Progenitor cell of endocrine pancreas (in vitro differentiated cells): Measurements from ENCODE around the gene STK24. TPM values are rescaled to one million over a fixed set of nuclear protein-coding genes. Genes with fewer than 3 reads are reported as not detected.

Source experiments
- DNase-seq: peaks from one replicate; pipeline ENCODE4 v3.0.0; 2021; ENCODE audit warnings: low spot score; ENCODE audit not compliant: unreplicated experiment
- H3K27ac Mint-ChIP-seq: 2 replicates; pipeline ENCODE4 v1.8.0; 2021; ENCODE audit warnings: mild to moderate bottlenecking, moderate library complexity, mixed read lengths
- H3K27me3 Mint-ChIP-seq: 2 replicates; pipeline ENCODE4 v1.8.0; 2021; ENCODE audit warnings: mixed read lengths
- H3K36me3 Mint-ChIP-seq: 2 replicates; pipeline ENCODE4 v1.8.0; 2022; ENCODE audit warnings: mixed read lengths; ENCODE audit not compliant: insufficient read depth
- H3K4me1 Mint-ChIP-seq: 2 replicates; pipeline ENCODE4 v1.8.0; 2021; ENCODE audit warnings: low read depth, mixed read lengths
- H3K4me3 Mint-ChIP-seq: 2 replicates; pipeline ENCODE4 v1.8.0; 2021; ENCODE audit warnings: low read depth, mild to moderate bottlenecking, moderate library complexity, mixed read lengths
- H3K9me3 Mint-ChIP-seq: 2 replicates; pipeline ENCODE4 v1.8.0; 2021; ENCODE audit warnings: low read depth, mixed read lengths
- CTCF ChIP-seq: fragments of 200-600 bp; sonication (generic); IDR thresholded peaks from one replicate; pipeline ENCODE4 v1.5.0; 2021; ENCODE audit warnings: antibody characterized with exemption, mild to moderate bottlenecking; ENCODE audit not compliant: unreplicated experiment
- total RNA-seq: library from RNA; stranded (reverse); gene quantifications from 2 replicates; pipeline ENCODE4 v1.2.1, GENCODE V29; 2021

STK24 gene
- total RNA-seq, 1 donor from 2014 or later, result 113 TPM

- no peak for TF ChIP-seq CTCF
- no peak for DNase-seq
- H3K9me3 Mint-ChIP-seq, result no peaks in the 10 kb centered on the region
- H3K4me1 Mint-ChIP-seq, result peaks cover 48% of the 10 kb centered on the region
- peak overlapping the region; percentile 48 for H3K4me3 Mint-ChIP-seq
- H3K27ac Mint-ChIP-seq, result peak overlapping the region; percentile 99
- H3K36me3 Mint-ChIP-seq, result peaks cover 2% of the 10 kb centered on the region
- no peaks in the 10 kb centered on the region for H3K27me3 Mint-ChIP-seq
These were observed 93.2 kb downstream of the STK24 start for GRCh38 chr13:98483601-98484288.

GRCh38 chr13:98482476-98483444, 94.1 kb downstream of the STK24 start:
- H3K27ac Mint-ChIP-seq, result peak overlapping the region; percentile 99
- no peaks in the 10 kb centered on the region for H3K27me3 Mint-ChIP-seq
- TF ChIP-seq CTCF, result peak; percentile 12
- H3K36me3 Mint-ChIP-seq, result peaks cover 3% of the 10 kb centered on the region
- no peak overlapping the region for H3K4me3 Mint-ChIP-seq
- H3K4me1 Mint-ChIP-seq, result peaks cover 50% of the 10 kb centered on the region
- no peak for DNase-seq
- H3K9me3 Mint-ChIP-seq, result no peaks in the 10 kb centered on the region

- Mint-ChIP-seq H3K4me1 (peaks cover 55% of the 10 kb centered on the region), H3K27ac (peak overlapping the region; percentile 62)
- no peak for TF ChIP-seq CTCF
These were observed 95.7 kb downstream of the STK24 start for GRCh38 chr13:98480915-98481877.

GRCh38 chr13:98479496-98480003, 97.4 kb downstream of the STK24 start:
- no peaks in the 10 kb centered on the region for H3K27me3 Mint-ChIP-seq
- H3K4me3 Mint-ChIP-seq, result no peak overlapping the region
- no peak for TF ChIP-seq CTCF
- H3K36me3 Mint-ChIP-seq, result peaks cover 3% of the 10 kb centered on the region
- no peak for DNase-seq
- H3K27ac Mint-ChIP-seq, result peak overlapping the region; percentile 27
- peaks cover 47% of the 10 kb centered on the region for H3K4me1 Mint-ChIP-seq
- no peaks in the 10 kb centered on the region for H3K9me3 Mint-ChIP-seq

More at GRCh38 chr13:98480915-98481877, 95.7 kb downstream of the STK24 start:
- Mint-ChIP-seq H3K4me3 (no peak overlapping the region), H3K36me3 (peaks cover 3% of the 10 kb centered on the region), H3K27me3 (no peaks in the 10 kb centered on the region), H3K9me3 (no peaks in the 10 kb centered on the region)
- no peak for DNase-seq
